ENCODE measurements around the gene DOP1A. TPM values are rescaled to one million over a fixed set of nuclear protein-coding genes. Genes with fewer than 3 reads are reported as not detected.

The DOP1A gene
- total and polyA plus RNA-seq, 2 of the 13 experiments (the other 11 are each of a cell fraction or from before 2014, with no cell fraction given): 5.2 to 16.7 TPM

- TF ChIP-seq TBX2 (CRISPR knock-in tag; IDR thresholded peaks at IDR 0.05; ENCODE audit: borderline replicate concordance): peak; percentile 58; the same call in 1 of the 2 replicates
- TF ChIP-seq MXD1 (CRISPR knock-in tag; IDR thresholded peaks at IDR 0.05): peak; percentile 94
- 0 out of 2 replicates have a peak, but pooled peaks have one; percentile 28 for TF ChIP-seq NFKBIZ (CRISPR knock-in tag; IDR thresholded peaks at IDR 0.05)
- 0 out of 2 replicates have a peak, but pooled peaks have one; percentile 47 for TF ChIP-seq GZF1 (CRISPR knock-in tag; IDR thresholded peaks at IDR 0.05)
- TF ChIP-seq, protein P1, sequence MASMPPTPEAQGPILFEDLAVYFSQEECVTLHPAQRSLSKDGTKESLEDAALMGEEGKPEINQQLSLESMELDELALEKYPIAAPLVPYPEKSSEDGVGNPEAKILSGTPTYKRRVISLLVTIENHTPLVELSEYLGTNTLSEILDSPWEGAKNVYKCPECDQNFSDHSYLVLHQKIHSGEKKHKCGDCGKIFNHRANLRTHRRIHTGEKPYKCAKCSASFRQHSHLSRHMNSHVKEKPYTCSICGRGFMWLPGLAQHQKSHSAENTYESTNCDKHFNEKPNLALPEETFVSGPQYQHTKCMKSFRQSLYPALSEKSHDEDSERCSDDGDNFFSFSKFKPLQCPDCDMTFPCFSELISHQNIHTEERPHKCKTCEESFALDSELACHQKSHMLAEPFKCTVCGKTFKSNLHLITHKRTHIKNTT (CRISPR knock-in tag; IDR thresholded peaks at IDR 0.05): 0 out of 2 replicates have a peak, but pooled peaks have one; percentile 4
- no peak for TF ChIP-seq HNRNPH1 (optimal IDR thresholded peaks at IDR 0.05; ENCODE audit: low read depth, low read length)
- no peak for TF ChIP-seq ZNF281 (CRISPR knock-in tag; IDR thresholded peaks at IDR 0.05; ENCODE audit: borderline replicate concordance)
- TF ChIP-seq ZNF816 (CRISPR knock-in tag; IDR thresholded peaks at IDR 0.05; ENCODE audit: borderline replicate concordance): peak; percentile 76; the same call in 1 of the 2 replicates
- no peak for TF ChIP-seq ZNF12 (CRISPR knock-in tag; IDR thresholded peaks at IDR 0.05)
- TF ChIP-seq ZNF441 (CRISPR knock-in tag; IDR thresholded peaks at IDR 0.05; ENCODE audit: borderline replicate concordance): peak; percentile 74
- TF ChIP-seq, protein P2, sequence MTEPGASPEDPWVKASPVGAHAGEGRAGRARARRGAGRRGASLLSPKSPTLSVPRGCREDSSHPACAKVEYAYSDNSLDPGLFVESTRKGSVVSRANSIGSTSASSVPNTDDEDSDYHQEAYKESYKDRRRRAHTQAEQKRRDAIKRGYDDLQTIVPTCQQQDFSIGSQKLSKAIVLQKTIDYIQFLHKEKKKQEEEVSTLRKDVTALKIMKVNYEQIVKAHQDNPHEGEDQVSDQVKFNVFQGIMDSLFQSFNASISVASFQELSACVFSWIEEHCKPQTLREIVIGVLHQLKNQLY (CRISPR knock-in tag; IDR thresholded peaks at IDR 0.05): no peak; the same call in 1 of the 2 replicates
- no peak for TF ChIP-seq ZNF337 (CRISPR knock-in tag; IDR thresholded peaks at IDR 0.05; ENCODE audit: borderline replicate concordance, low read depth)
- 0 out of 2 replicates have a peak, but pooled peaks have one; percentile 32 for TF ChIP-seq MED13 (CRISPR knock-in tag; IDR thresholded peaks at IDR 0.05)
- TF ChIP-seq SOX5 (CRISPR knock-in tag; IDR thresholded peaks at IDR 0.05; ENCODE audit: borderline replicate concordance): 0 out of 2 replicates have a peak, but pooled peaks have one; percentile 8
- peak; percentile 74 for TF ChIP-seq ZNF574 (CRISPR knock-in tag; IDR thresholded peaks at IDR 0.05)
- peak; percentile 95 for TF ChIP-seq GABPB1 (CRISPR knock-in tag; IDR thresholded peaks at IDR 0.05)
- TF ChIP-seq ZFYVE20 (CRISPR knock-in tag; IDR thresholded peaks at IDR 0.05; ENCODE audit: borderline replicate concordance, low read depth): peak; percentile 62; the same call in 1 of the 2 replicates
- peak; percentile 86; the same call in 1 of the 2 replicates for TF ChIP-seq NRL (CRISPR knock-in tag; IDR thresholded peaks at IDR 0.05; ENCODE audit: borderline replicate concordance)
- TF ChIP-seq ZNF749 (CRISPR knock-in tag; IDR thresholded peaks at IDR 0.05; ENCODE audit: borderline replicate concordance): 0 out of 2 replicates have a peak, but pooled peaks have one; percentile 34
- peak; percentile 59; the same call in 1 of the 2 replicates for TF ChIP-seq NCOA2 (CRISPR knock-in tag; IDR thresholded peaks at IDR 0.05)
Measured at GRCh38 chr6:83192871-83193746, 125.6 kb downstream of the DOP1A start, which contains the start of the genes PGM3 and RWDD2A (continued).
